HG02885 (cell line): ENCODE data around the gene SH3RF1.
A peak's percentile ranks its signal among the peaks of the same experiment; 100 is the strongest.
"Not testable (repeated sequence)": the region's sequence is repeated elsewhere in the genome, so short reads cannot be mapped to it uniquely, and the experiment has no call there.

Source experiments
- ATAC-seq: cut with Tn5 transposase; IDR thresholded peaks from one replicate; pipeline ENCODE4 v1.9.1; 2021; ENCODE audit warnings: mild to moderate bottlenecking; ENCODE audit not compliant: unreplicated experiment, poor library complexity

The SH3RF1 gene

GRCh38 chr4:169202878-169203277 is 67.9 kb downstream of the SH3RF1 start:
- no peak for ATAC-seq

DNA sequence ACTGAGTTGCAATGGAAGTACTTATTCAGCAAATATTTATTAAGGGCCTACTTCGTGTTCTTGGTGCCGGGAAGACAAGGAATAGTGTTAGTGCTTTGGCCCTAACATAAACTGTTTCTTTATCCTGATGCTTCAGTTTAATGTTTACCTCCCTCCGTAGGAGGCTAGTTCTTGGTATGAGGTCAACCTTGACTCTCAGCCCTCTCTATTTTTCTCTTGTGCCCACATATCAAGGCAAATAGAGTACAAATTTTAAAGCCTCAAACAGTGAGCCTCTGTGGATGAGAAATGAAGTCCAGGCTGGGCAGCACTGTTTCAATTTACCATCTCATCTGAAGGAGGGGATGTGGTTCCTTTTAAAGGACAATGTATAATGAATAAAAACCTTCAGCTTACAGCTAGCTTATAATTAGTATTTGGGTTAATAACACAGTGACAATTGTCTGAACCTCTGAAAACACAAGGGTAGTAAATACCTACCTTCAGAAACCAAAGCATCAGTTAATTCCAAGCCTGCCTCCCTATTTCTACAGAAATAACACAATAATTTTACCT is 68.5 kb downstream of the SH3RF1 start:
- ATAC-seq, result no peak

DNA sequence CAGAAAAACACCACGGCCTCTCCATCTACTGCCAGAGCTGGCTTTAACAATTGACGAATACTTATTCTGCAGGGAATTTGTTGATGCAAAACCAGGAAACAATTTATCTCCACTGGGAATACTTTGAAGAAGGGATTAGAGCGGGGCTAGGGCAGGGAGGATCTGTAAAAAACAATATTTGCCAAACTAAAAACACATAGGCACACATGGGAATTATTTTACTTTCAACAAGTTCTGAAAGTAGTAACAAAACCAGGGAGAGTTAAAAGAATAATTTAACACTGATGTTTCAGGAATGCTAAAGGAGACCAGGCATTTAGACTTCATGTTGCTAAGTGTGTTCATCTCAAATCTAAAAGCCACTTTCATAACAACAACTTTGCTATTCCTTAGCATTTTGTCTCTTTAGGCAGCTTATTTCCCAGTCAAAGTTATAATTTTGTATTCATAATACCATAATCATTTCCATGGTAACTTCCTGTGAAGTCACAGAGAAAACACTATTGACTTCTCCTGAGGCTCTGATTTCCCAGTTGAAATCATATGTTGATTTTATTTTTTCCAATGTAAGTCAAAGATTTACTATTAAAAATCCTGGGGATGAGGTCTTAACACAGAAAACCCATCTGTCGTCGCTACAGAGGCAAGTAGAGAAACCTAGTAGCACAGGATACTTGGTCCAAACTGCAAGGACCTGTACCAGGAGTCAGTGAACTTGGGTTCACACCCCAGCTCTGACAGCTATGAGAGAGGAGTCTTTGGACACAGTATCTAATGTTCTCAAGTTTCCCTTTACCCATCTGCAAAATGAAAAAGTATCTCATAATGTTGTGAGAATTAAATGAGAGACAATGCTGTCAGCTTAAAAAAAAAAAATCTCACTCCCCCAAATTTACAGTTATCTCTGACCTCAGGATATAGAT is 69.3 kb downstream of the SH3RF1 start:
- ATAC-seq, result no peak

- no peak for ATAC-seq
Measured at GRCh38 chr4:169200361-169201030, 70.3 kb downstream of the SH3RF1 start.

DNA sequence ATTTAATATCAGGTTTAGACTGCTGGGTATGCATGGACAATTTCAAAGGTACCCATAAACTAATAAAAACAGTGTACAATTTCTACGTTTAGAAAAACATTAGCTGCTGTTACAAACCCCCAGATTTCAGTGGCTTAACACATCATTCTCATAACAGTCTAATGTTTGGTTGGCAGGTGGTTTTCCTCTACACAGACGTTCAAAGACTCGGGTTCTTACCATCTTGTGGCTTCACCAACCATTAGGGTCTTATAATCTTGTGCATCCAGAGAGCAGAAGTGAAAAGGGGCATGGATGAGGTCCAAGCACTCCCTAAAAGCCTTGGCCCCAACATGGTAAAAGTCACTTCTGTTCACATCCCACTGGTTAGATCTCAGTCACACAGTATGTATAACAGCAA is 71.6 kb downstream of the SH3RF1 start:
- no peak for ATAC-seq

GRCh38 chr4:169198167-169198566 is 72.6 kb downstream of the SH3RF1 start:
- ATAC-seq, result no peak

- not testable (repeated sequence) for ATAC-seq
Measured at GRCh38 chr4:169197206-169197605, 73.5 kb downstream of the SH3RF1 start.

DNA sequence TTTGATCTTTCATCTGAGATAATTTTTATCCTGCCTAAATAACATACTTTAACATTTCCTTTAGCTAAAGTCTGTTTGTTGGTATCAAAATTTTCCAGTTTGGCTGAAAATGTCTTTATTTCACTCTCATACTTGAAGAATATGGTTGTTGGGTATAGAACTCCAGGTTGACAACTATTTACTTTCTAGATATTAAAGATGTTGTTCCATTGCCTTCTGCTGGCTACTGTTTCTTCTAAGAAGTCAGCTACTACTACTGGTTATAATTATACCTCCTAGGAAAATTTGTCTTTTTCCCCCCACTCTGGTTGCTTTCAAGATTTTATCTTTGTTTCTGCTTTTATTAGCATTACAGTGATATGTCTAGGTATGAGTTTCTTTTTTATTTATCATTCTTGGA is 75.7 kb downstream of the SH3RF1 start:
- ATAC-seq, result no peak

GRCh38 chr4:169189968-169190367 is 80.8 kb downstream of the SH3RF1 start:
- ATAC-seq, result not testable (repeated sequence)

GRCh38 chr4:169189372-169189771 is 81.4 kb downstream of the SH3RF1 start:
- peak; percentile 79 for ATAC-seq

DNA sequence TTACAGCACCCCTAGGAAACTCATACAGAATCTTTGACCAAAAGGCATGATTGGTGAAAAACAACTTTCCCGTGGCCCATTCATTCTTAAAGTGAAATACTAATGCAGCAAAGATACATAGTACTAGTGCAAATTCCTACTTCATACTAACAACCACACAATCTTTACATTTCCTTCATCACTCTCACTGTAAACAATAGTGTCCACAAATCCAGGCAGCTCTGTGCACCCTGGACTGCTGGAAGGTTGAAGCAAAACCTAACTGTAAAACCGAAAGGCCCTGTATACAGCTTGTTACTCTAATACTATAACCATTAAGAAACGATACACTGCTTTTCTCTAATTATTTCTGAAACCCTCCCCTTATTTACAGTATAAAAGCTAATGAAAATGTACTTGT is 82.6 kb downstream of the SH3RF1 start:
- no peak for ATAC-seq

DNA sequence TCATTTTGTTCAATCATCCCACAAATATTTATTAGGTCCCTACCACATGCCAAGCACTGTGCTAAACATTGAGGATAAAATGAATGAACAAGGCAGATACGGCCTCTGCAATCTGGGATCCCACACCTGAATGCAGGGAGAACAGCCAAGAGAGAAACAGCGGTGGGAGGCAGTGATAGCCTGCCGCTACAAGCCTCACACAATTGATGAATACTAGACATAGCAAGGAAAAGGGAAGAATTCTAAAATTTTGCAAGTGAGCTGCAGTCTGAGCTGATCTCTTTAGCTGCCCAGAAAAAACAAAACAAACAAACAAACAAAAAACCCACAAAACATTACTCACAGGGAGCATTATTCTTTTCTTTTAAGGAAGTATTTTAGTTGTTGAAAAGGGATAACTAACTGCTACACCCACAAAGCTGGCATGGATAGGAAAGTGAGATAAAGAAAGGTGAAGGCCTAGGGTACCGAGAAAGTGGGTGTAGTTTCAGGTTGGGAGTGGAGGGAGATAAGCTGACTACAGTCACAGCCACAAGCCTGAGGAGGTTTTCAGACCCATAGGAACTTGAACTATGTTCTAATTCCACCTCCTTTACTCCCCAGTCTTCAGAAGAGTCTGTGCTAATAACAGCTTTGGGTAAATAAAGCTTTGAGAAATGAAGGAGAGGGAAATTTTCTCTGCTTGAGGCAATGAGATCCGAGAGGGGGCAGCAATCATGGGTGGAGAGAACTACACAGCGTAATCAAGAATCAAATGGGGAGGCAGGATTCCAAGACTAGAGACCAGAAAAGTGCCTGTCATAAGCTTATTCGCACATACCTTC is 85.4 kb downstream of the SH3RF1 start:
- ATAC-seq, result no peak

DNA sequence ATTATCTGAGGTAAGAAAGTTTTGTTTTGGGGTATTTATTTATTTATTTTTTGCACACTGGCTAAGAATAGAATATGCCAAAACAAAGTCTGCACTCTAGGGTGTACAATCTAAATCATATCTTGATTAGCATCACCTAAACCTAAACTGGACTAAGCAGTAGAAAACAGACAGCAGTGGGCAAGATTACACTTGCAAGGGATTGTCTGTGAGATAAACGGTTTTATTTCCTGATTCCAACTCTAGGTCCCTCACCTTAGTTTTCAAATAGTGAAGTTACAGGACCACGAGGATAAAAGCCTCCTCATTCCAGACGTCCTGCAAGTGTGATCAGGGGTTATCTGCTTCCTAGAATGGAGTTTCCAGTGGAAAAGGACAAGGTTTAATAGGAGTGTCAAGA is 86.1 kb downstream of the SH3RF1 start:
- no peak for ATAC-seq

- no peak for ATAC-seq
Measured at GRCh38 chr4:169184236-169184635, 86.5 kb downstream of the SH3RF1 start.

- ATAC-seq, result no peak
Measured at GRCh38 chr4:169183581-169183980, 87.2 kb downstream of the SH3RF1 start.

DNA sequence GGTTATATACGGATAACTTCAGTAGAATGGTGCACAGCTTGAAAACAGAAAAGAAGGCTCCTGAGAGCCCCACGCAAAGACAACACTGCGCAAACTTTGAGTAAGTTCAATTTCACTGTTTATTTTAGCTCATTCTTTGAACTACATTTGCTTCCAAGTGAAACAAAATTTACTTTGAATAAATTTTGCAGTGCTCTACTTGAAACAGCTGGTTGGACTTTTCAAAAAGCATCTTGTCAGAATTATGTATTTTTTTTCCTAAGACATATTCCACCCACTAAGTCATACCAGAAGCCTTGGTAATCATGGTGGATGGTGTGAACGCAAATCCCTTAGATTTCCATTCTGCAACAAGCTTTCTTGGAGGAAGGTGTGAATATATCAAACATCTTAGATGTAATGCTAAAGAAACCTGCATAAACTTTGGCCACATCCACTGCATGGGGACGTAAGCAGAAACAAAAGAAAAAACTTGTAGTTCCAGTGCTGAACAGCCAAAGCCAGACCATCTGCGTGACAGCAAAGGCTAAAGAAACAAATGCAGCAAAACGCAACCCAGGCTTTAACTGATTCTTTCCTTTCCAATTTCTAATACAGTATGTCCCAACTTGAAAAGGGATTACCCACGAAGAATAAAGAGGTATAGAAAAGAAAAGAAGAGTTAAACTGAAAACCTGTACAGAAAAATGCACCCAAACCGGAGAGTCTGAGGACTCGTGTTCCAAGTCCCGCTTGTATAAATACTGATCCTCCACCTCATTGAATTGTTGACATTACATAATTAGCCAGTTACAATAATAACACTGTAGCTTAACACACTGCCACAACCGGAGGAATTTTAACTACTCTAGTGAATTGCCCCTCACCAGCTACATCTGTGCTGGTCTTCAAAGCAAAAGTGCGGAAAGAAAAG is 90.9 kb downstream of the SH3RF1 start:
- ATAC-seq, result no peak

GRCh38 chr4:169178092-169178491 is 92.7 kb downstream of the SH3RF1 start:
- ATAC-seq, result not testable (repeated sequence)

- no peak for ATAC-seq
Measured at GRCh38 chr4:169175476-169175875, 95.3 kb downstream of the SH3RF1 start.

GRCh38 chr4:169175035-169175434 is 95.7 kb downstream of the SH3RF1 start:
- ATAC-seq, result no peak
